Effector memory CD4-positive, alpha-beta T cell (primary cell): ENCODE measurements around the gene CYP4V2.

ENCODE experiments used
- DNase-seq, 3 donors: peaks; one replicate each; pipeline ENCODE4 v3.0.0-alpha.2; 2020
- H3K27ac ChIP-seq: 2 replicates; pipeline ENCODE4 v1.7.0; 2013; ENCODE audit warnings: mild to moderate bottlenecking, low read length, moderate library complexity; ENCODE audit not compliant: insufficient read depth, poor library complexity, severe bottlenecking
- H3K27me3 ChIP-seq: replicated peaks from 2 replicates; pipeline ENCODE4 v1.7.0; 2013; ENCODE audit warnings: mild to moderate bottlenecking, low read length; ENCODE audit not compliant: insufficient read depth, control insufficient read depth, poor library complexity, severe bottlenecking
- H3K36me3 ChIP-seq: 2 replicates; pipeline ENCODE4 v1.7.0; 2013; ENCODE audit warnings: mild to moderate bottlenecking, low read length, moderate library complexity; ENCODE audit not compliant: control insufficient read depth, insufficient read depth
- H3K4me1 ChIP-seq: 2 replicates; pipeline ENCODE4 v1.7.0; 2013; ENCODE audit warnings: low read length, mild to moderate bottlenecking; ENCODE audit not compliant: control insufficient read depth, insufficient read depth, poor library complexity, severe bottlenecking
- H3K4me3 ChIP-seq: 2 replicates; pipeline ENCODE4 v1.7.0; 2013; ENCODE audit warnings: low read length, low read depth, mild to moderate bottlenecking; ENCODE audit not compliant: insufficient read depth, poor library complexity, severe bottlenecking
- H3K9me3 ChIP-seq: 2 replicates; pipeline ENCODE4 v1.7.0; 2013; ENCODE audit warnings: mild to moderate bottlenecking, low read length, moderate library complexity; ENCODE audit not compliant: control insufficient read depth

CYP4V2 gene

GRCh38 chr4:186188107-186188506 lies 3.3 kb upstream of the CYP4V2 start:
- H3K36me3 ChIP-seq = no peaks in the 10 kb centered on the region
- H3K4me3 ChIP-seq = no peak overlapping the region
- H3K27ac ChIP-seq = no peak overlapping the region
- peaks cover 25% of the 10 kb centered on the region for H3K4me1 ChIP-seq
- DNase-seq = no peak
- H3K27me3 ChIP-seq = no peaks in the 10 kb centered on the region
- no peaks in the 10 kb centered on the region for H3K9me3 ChIP-seq

GRCh38 chr4:186189656-186190055 lies 1.7 kb upstream of the CYP4V2 start:
- Histone ChIP-seq H3K27me3 (no peaks in the 10 kb centered on the region), H3K4me1 (peaks cover 25% of the 10 kb centered on the region), H3K36me3 (no peaks in the 10 kb centered on the region), H3K9me3 (no peaks in the 10 kb centered on the region), H3K4me3 (no peak overlapping the region), H3K27ac (no peak overlapping the region)
- no peak for DNase-seq

- Histone ChIP-seq H3K36me3 (no peaks in the 10 kb centered on the region), H3K4me1 (peaks cover 25% of the 10 kb centered on the region), H3K9me3 (no peaks in the 10 kb centered on the region), H3K4me3 (peak overlapping the region; percentile 96), H3K27me3 (no peaks in the 10 kb centered on the region), H3K27ac (peak overlapping the region; percentile 89)
- DNase-seq = peak in 2 of 3 donors; percentile 25 to 32
Observed at GRCh38 chr4:186190581-186191199, 677 bp upstream of the CYP4V2 start.

- H3K4me3 ChIP-seq = peak overlapping the region; percentile 96
- H3K9me3 ChIP-seq = no peaks in the 10 kb centered on the region
- H3K27ac ChIP-seq = peak overlapping the region; percentile 89
- peaks cover 4% of the 10 kb centered on the region for H3K36me3 ChIP-seq
- H3K4me1 ChIP-seq = peaks cover 25% of the 10 kb centered on the region
- DNase-seq = no peak
- no peaks in the 10 kb centered on the region for H3K27me3 ChIP-seq
Observed at GRCh38 chr4:186192066-186192612, 772 bp downstream of the CYP4V2 start.

- Histone ChIP-seq H3K9me3 (no peaks in the 10 kb centered on the region), H3K27ac (no peak overlapping the region), H3K36me3 (peaks cover 4% of the 10 kb centered on the region), H3K4me3 (no peak overlapping the region), H3K27me3 (no peaks in the 10 kb centered on the region), H3K4me1 (peaks cover 25% of the 10 kb centered on the region)
- no peak for DNase-seq
Observed at GRCh38 chr4:186193851-186194250, 2.5 kb downstream of the CYP4V2 start.

GRCh38 chr4:186196063-186196462 lies 4.7 kb downstream of the CYP4V2 start:
- peaks cover 9% of the 10 kb centered on the region for H3K4me1 ChIP-seq
- H3K27me3 ChIP-seq = no peaks in the 10 kb centered on the region
- DNase-seq = no peak
- no peaks in the 10 kb centered on the region for H3K9me3 ChIP-seq
- no peak overlapping the region for H3K4me3 ChIP-seq
- H3K36me3 ChIP-seq = peaks cover 4% of the 10 kb centered on the region
- no peak overlapping the region for H3K27ac ChIP-seq

- H3K27me3 ChIP-seq = no peaks in the 10 kb centered on the region
- H3K4me1 ChIP-seq = no peaks in the 10 kb centered on the region
- H3K4me3 ChIP-seq = no peak overlapping the region
- no peak overlapping the region for H3K27ac ChIP-seq
- no peaks in the 10 kb centered on the region for H3K9me3 ChIP-seq
- H3K36me3 ChIP-seq = peaks cover 4% of the 10 kb centered on the region
- no peak for DNase-seq
Observed at GRCh38 chr4:186200516-186200915, 9.1 kb downstream of the CYP4V2 start.

- Histone ChIP-seq H3K36me3 (peaks cover 4% of the 10 kb centered on the region), H3K27ac (no peak overlapping the region), H3K4me3 (no peak overlapping the region), H3K9me3 (no peaks in the 10 kb centered on the region), H3K27me3 (no peaks in the 10 kb centered on the region), H3K4me1 (no peaks in the 10 kb centered on the region)
- DNase-seq = no peak
Observed at GRCh38 chr4:186201010-186201409, 9.6 kb downstream of the CYP4V2 start.

- peak; percentile 14 to 47 (median 38) for DNase-seq
- H3K27ac ChIP-seq = peak overlapping the region; percentile 34
- no peaks in the 10 kb centered on the region for H3K9me3 ChIP-seq
- H3K4me3 ChIP-seq = no peak overlapping the region
- peaks cover 4% of the 10 kb centered on the region for H3K36me3 ChIP-seq
- H3K4me1 ChIP-seq = no peaks in the 10 kb centered on the region
- no peaks in the 10 kb centered on the region for H3K27me3 ChIP-seq
Observed at GRCh38 chr4:186201535-186202230, 10.3 kb downstream of the CYP4V2 start.

- Histone ChIP-seq H3K27ac (peak overlapping the region; percentile 15), H3K4me1 (no peaks in the 10 kb centered on the region), H3K27me3 (no peaks in the 10 kb centered on the region), H3K9me3 (no peaks in the 10 kb centered on the region), H3K36me3 (no peaks in the 10 kb centered on the region), H3K4me3 (no peak overlapping the region)
- no peak for DNase-seq
Observed at GRCh38 chr4:186202490-186203140, 11.2 kb downstream of the CYP4V2 start.
